GM21360 (cell line): Measurements from ENCODE around the gene GLP2R.

Source experiments
- ATAC-seq: cut with Tn5 transposase; IDR thresholded peaks from one replicate; pipeline ENCODE4 v1.9.1; 2021; ENCODE audit warnings: mild to moderate bottlenecking, moderate library complexity; ENCODE audit not compliant: unreplicated experiment

GLP2R gene

GRCh38 chr17:9813166-9813565 lies 12.6 kb upstream of the GLP2R start:
- ATAC-seq = no peak

DNA sequence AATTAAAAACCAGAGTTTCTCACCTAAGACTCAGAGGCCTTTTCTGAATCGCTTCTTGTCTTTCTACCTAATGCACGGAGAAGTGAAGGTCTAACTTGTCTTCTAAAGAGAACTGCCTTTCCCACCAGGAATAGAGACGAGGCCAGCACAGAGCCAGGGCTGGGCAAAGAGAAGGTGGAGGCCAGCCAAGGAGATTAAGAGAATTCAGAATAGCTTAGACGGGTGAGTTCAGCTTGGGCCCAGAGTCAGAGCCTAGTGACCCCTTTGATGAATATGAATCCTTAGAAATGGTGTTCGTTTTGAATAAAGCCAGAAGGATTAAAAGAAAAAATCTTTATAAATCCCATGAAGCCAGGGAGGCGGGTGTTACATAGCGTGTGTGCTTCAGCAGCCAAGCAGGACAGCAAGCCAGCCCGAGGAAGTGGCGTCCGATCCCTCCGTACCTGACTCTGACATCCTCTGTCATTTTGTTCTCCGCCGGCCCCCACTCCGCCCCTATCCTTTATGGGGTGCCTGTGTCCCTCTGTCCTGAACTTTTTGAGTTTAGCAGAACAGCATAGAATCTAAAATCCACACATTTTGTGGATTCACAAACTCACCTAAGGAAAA lies 11.3 kb upstream of the GLP2R start:
- ATAC-seq = no peak

- ATAC-seq = no peak
Observed at GRCh38 chr17:9816472-9816871, 9.3 kb upstream of the GLP2R start.

DNA sequence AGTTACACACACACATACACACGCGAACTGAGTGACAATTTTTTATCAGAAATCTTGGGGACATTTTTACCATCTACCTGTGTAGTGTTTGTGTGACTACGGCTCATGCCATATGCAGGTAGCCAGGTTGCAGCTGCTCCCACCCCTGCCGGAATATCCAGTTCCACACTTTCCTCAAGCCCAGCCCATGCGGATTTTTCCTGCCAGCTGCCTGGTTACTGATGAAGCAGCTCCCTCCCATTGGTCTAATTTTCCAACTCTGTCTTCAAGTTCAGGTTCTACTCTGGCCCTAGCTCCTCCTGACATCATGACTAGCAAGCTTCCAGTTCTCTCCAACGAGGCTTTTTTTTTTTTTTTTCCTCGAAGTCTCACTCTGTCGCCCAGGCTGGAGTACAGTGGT lies 8.6 kb upstream of the GLP2R start:
- ATAC-seq = no peak

GRCh38 chr17:9818760-9819159 lies 7.0 kb upstream of the GLP2R start:
- no peak for ATAC-seq

GRCh38 chr17:9820448-9820847 lies 5.3 kb upstream of the GLP2R start:
- ATAC-seq = no peak

- no peak for ATAC-seq
Observed at GRCh38 chr17:9821921-9822320, 3.8 kb upstream of the GLP2R start, which contains the start of gene GSG1L2. GSG1L2 (minus strand) TSS chr17:9822079; CDS start chr17:9822071, 8 bp downstream.

DNA sequence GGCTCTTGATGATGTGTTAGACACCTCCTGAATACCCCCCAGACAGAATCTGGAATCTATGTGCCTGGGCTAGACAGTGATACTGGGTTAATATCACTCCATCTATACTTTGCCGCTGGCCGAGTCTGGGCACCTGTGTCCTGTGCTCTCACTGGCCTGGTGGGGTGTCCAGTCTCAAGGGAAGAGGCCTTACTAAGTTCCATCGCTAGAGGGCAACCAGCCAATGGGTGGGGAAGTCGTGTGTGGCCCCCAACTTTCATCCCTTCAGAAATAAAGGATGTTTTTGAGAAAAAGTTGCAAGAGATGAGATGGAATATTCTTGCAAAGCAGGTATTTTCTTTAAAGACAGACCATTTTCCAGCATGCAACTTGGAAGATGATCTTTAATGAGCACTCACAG lies 1.6 kb upstream of the GLP2R start:
- ATAC-seq = no peak

- ATAC-seq = no peak
Observed at GRCh38 chr17:9824797-9825338, 856 bp upstream of the GLP2R start.

GRCh38 chr17:9828296-9829295 lies 2.9 kb downstream of the GLP2R start:
- no peak for ATAC-seq

GRCh38 chr17:9829343-9829742 lies 3.6 kb downstream of the GLP2R start:
- ATAC-seq = no peak

- no peak for ATAC-seq
Observed at GRCh38 chr17:9830711-9831110, 5.0 kb downstream of the GLP2R start.

DNA sequence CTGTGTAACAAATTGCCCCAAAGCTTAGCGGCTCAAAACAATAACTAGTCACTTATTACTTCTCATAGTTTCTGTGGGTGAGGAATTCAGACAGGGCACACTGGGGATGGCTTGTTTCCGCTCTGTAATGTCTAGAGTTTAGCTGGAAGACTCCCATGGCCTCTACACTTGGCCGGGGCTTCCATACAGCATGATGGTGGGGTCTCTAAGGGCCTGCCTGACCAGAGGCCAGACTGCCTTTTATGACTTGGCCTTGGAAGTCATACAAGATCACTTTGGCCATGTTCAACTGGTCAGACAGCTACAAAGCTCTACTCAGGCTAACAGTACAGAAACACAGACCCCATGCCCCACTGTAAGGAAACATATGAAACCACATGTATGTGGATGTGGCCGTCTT lies 8.2 kb downstream of the GLP2R start:
- no peak for ATAC-seq

DNA sequence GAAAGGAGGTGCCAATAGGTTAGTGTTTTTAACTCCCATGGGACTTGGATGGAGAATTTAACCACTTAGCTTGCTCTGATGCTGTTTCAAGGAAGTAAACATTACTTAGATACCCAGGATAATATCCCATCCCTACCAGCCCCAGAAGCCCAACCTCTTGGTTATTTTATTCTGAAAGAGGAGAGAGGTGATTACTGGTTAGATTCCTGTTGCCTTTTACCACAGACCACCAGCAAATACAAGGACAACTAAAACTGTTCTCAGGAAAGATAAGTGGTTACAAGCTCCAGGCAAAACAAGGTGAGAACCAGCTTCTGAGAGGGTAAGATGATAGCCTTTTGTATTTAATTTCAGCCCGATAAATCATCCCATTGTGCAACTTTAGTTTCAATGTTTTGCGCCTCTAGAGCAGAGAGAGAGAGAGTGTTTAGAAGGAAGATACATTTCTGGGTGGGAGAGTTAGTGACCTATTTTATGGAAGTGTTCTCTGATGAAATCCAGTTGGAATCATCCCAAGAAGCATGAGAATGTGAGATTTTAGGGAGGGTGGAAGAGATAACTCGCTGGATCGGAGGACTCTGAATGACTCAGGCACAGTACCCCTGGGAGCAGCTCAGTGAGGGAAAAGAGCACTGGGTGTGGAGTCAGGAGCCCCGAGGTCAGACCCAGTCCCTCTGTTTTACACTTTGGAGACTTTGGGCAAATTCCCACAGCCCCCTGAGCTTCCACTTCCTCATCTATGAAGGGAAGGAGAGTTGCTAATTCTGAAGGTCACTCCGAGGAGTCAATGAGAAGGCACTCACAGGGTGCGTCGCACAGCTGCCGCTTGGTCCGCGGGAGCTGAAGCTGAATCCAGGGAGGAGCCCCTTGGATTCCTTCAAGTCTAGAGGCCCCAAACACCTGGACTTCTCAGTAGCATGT lies 12.1 kb downstream of the GLP2R start:
- ATAC-seq = no peak

- no peak for ATAC-seq
Observed at GRCh38 chr17:9839433-9839832, 13.7 kb downstream of the GLP2R start.

- ATAC-seq = no peak
Observed at GRCh38 chr17:9842057-9842758, 16.5 kb downstream of the GLP2R start.

GRCh38 chr17:9843152-9844010 lies 17.7 kb downstream of the GLP2R start:
- no peak for ATAC-seq

DNA sequence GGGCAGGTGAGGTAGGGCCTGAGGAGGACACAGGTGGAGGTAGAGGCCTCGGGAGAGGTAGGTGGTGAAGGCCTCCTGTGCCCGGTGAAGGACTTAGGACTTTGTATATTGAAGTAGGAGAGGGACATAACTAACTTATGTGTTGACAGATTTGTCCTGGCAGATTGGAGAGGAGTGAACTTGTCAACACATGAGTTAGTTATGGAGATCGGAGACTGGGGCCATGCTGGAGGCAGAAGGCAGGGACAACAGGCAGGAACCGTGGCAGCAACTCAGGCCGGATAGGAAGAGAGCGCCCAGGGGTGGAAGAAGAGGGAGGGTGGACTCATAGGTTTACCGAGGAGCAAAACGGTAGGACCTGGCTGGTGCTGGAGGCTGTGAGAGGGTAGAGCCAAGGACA lies 18.4 kb downstream of the GLP2R start:
- ATAC-seq = no peak

GRCh38 chr17:9845306-9845705 lies 19.6 kb downstream of the GLP2R start:
- ATAC-seq = no peak
